ENCODE measurements around the gene NEK9. TPM values are rescaled to one million over a fixed set of nuclear protein-coding genes. Genes with fewer than 3 reads are reported as not detected.
A peak's percentile ranks its signal among the peaks of the same experiment; 100 is the strongest.

NEK9 gene
- total RNA-seq, 1 donor from 2014 or later: 51.7 TPM

GRCh38 chr14:75109877-75110276, 17.0 kb downstream of the NEK9 start:
- DNase-seq (ENCODE audit: low read depth): no peak

- DNase-seq (ENCODE audit: low read depth): no peak
These were observed 19.7 kb downstream of the NEK9 start for GRCh38 chr14:75107186-75107585.

GRCh38 chr14:75101491-75101890, 25.4 kb downstream of the NEK9 start:
- DNase-seq (ENCODE audit: low read depth): no peak

- peak; percentile 53 for DNase-seq (ENCODE audit: low read depth)
These were observed 28.2 kb downstream of the NEK9 start for GRCh38 chr14:75098682-75099081.

- no peak for DNase-seq (ENCODE audit: low read depth)
These were observed 28.6 kb downstream of the NEK9 start for GRCh38 chr14:75098212-75098611.

- DNase-seq (ENCODE audit: low read depth): peak; percentile 53
These were observed 29.9 kb downstream of the NEK9 start for GRCh38 chr14:75096959-75097358.

GRCh38 chr14:75095690-75096089, 31.2 kb downstream of the NEK9 start:
- DNase-seq (ENCODE audit: low read depth): no peak

GRCh38 chr14:75094896-75095295, 32.0 kb downstream of the NEK9 start:
- DNase-seq (ENCODE audit: low read depth): no peak

GRCh38 chr14:75092698-75093097, 34.1 kb downstream of the NEK9 start:
- DNase-seq (ENCODE audit: low read depth): no peak

GRCh38 chr14:75091251-75091650, 35.6 kb downstream of the NEK9 start:
- no peak for DNase-seq (ENCODE audit: low read depth)

GRCh38 chr14:75090353-75090752, 36.5 kb downstream of the NEK9 start:
- no peak for DNase-seq (ENCODE audit: low read depth)

GRCh38 chr14:75088566-75089373, 38.1 kb downstream of the NEK9 start:
- DNase-seq (ENCODE audit: low read depth): peak; percentile 67

GRCh38 chr14:75088153-75088552, 38.7 kb downstream of the NEK9 start:
- no peak for DNase-seq (ENCODE audit: low read depth)

- DNase-seq (ENCODE audit: low read depth): peak; percentile 9
These were observed 42.3 kb downstream of the NEK9 start for GRCh38 chr14:75084513-75084912.

GRCh38 chr14:75083271-75083670, 43.6 kb downstream of the NEK9 start:
- DNase-seq (ENCODE audit: low read depth): no peak

GRCh38 chr14:75081660-75082229, 45.1 kb downstream of the NEK9 start:
- no peak for DNase-seq (ENCODE audit: low read depth)

- no peak for DNase-seq (ENCODE audit: low read depth)
These were observed 47.3 kb downstream of the NEK9 start for GRCh38 chr14:75079521-75079920.

- DNase-seq (ENCODE audit: low read depth): no peak
These were observed 49.1 kb downstream of the NEK9 start for GRCh38 chr14:75077794-75078193.

GRCh38 chr14:75070383-75070782, 56.5 kb downstream of the NEK9 start:
- DNase-seq (ENCODE audit: low read depth): no peak

GRCh38 chr14:75069811-75070145, 57.1 kb downstream of the NEK9 start:
- DNase-seq (ENCODE audit: low read depth): peak; percentile 63

- DNase-seq (ENCODE audit: low read depth): peak; percentile 95
These were observed 57.6 kb downstream of the NEK9 start, which contains the start of gene ZC2HC1C for GRCh38 chr14:75069121-75069810. TSS of gene ZC2HC1C (plus strand) at chr14:75069641. CDS start at chr14:75070574, 933 bp downstream.

Data from myocyte (in vitro differentiated cells).